CD4-positive, alpha-beta T cell treated with Interleukin-2 at 100 ng/mL for 4 hours (primary cell): ENCODE results near the gene NFS1.
"Not testable (repeated sequence)": the region's sequence is repeated elsewhere in the genome, so short reads cannot be mapped to it uniquely, and the experiment has no call there.

Experiments used
- DNase-seq: peaks from one replicate; pipeline ENCODE4 v3.0.0-alpha.2; 2020; ENCODE audit warnings: low spot score

NFS1 gene

DNA sequence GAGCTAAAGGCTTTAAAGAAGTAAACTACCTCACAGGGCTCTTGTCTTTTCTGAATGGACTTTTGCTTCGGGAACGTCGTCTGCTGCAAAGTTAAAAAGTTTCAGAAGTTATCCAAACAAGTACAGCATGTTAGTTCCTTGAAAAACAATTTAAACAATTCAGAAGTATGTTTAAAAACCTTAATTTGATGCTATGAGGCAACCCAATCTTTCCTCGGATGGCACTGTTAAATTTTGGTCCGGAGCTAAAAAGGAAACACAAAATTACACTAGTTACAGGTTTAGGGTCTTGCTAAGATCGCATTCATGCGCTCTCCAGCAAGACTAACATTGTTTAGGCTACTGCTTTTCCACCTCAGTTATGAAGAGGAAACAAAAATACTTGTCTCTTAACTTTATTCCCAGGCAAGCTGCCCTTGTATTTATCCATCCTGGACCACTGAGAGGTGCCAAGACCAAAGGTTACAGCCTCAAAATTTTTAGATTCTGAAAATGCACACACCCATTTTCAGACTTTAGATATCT lies 30.2 kb upstream of the NFS1 start:
- DNase-seq, result no peak

DNA sequence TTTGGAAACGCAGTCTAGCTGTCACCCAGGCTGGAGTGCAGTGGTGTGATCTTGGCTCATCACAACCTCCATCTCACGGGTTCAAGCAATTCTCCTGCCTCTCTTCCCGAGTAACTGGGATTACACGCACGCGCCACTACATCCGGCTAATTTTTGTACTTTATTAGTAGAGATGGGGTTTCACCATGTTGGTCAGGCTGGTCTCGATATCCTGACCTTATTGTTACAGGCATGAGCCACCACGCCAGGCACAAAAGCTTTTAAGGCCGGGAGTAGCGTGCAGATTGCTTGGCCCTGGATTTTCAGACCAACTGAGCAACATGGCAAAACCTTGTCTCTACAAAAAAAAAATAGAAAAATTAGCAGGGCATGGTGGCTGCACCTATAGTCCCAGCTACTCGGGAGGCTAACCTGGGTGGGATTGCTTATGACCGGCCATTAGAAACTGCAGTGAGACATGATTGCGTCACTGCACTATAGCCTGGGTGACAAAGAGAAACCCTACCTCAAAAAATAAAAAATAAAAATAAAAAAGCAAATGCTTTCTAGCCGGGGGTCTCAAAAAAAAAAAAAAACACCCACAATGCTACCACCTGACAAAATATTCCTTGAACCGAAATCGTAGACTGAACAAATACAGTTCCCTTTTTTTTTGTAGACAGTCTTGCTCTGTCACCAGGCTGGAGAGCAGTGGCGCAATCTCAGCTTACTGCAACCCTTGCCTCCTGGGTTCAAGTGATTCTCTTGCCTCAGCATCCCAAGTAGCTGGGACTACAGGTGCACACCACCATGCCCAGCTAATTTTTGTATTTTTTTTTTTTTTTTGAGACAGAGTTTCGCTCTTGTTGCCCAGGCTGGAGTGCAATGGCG lies 27.9 kb upstream of the NFS1 start:
- DNase-seq, result no peak

DNA sequence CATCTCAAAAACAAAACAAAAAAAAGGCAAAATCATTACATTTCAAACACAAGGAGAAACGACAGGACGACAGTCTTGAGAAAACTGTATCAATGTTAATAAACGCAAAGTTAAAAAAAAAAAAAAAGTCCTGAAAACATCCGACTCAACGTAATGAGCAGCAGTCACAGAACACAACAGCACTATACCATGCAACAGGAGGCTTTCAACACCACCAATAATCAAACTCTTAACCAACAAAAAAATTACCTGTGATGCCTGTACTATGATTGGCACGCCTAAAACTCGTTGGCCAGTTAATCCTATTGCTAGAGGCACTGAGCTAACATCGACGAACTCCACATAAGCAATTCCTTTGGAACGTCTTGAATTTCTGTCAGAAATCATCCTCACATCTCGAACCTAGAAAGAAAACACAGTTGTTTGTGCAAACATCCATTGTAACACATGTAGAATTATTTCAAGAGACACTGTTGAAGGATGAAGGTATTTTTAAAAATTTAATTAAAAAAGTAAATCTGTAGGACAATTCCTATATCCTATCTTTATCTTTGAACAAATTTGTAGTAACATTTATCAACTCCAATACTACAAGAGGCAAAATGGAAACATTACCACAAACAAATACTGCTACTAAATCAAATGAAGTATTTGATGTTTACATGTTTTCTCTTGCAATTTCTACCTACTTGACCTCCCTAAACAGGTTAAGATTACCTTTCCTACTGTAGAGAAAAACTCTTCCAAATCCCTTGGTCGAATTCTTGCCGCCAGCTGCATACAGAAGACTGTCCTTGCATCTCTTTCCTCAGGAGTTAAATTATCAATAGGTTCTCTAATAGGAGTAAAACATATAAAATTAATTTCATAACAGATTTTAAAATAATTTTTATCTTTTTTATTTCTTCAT lies 25.4 kb upstream of the NFS1 start:
- DNase-seq, result no peak

DNA sequence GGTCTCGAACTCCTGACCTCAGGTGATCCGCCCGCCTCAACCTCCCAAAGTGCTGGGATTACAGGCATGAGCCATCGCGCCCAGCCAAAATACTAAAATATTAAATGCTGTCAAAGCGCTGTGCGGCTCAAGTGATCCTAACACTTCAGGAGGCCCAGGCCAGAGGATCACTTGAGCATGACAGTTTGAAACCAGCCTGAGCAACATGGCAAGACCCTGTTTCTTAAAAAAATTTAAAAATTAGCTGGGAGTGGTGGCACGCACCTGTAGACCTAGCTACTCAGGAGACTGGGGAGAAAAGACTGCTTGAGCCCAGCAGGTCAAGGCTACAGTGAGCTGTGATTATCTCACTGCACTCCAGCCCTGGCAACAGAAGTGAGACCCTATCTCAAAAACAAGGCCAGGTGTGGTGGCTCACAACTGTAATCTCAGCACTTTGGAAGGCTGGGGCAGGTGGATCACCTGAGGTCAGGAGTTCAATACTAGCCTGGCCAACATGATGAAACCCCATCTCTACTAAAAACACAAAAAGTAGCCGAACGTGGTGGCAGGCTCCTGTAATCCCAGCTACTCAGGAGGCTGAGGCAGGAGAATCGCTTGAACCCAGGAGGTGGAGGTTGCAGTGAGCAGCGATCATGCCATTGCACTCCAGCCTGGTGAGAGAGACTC lies 24.6 kb upstream of the NFS1 start:
- not testable (repeated sequence) for DNase-seq

DNA sequence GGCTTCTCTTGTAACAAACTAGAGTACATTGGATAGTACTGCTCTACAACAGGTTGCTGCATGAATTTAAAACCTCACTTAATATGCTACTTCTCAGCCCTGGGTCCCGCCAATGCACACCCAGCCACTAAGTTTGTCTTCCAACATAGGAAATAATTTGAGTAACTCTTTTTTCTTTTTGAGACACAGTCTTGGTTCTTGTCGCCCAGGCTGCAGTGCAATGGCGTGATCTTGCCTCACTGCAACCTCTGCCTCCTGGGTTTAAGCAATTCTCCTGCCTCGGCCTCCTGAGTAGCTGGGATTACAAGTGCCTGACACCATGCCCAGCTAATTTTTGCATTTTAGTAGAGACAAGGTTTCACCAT lies 24.1 kb upstream of the NFS1 start:
- DNase-seq, result not testable (repeated sequence)

DNA sequence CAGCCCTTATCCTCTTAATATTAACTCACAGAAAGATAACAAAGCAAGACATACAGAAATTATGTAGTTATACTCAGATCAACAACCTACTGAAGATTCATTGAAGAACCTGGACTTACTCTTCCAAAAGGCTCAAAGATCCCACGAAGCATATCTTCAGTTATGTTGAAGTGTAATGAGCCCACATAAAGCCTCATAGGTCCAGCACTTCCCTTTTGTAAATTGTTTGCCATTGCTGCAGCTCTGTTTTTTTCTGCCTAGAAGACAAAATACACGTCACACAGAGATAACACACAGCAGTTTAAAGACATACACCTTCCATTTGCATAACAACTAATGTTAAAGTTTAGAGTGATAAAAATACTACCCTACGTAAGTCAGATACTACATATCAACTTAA lies 22.5 kb upstream of the NFS1 start:
- DNase-seq, result no peak

DNA sequence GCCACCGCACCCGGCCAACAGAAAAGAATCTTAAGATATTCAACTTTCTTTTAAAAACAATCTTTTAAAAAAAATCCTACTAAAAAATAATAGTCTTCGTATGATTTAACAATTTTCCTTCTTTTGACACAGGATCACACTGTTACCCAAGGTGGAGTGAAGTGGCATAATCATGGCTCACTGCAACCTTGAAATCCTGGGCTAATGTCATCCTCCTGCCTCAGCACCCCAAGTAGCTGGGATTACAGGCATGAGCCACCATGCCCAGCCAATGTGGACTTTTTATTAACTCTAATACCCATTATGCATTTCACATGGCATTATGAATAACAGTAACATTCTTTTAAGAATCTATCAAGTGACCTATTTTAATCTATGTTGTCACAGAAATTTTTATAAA lies 22.1 kb upstream of the NFS1 start:
- DNase-seq, result no peak

DNA sequence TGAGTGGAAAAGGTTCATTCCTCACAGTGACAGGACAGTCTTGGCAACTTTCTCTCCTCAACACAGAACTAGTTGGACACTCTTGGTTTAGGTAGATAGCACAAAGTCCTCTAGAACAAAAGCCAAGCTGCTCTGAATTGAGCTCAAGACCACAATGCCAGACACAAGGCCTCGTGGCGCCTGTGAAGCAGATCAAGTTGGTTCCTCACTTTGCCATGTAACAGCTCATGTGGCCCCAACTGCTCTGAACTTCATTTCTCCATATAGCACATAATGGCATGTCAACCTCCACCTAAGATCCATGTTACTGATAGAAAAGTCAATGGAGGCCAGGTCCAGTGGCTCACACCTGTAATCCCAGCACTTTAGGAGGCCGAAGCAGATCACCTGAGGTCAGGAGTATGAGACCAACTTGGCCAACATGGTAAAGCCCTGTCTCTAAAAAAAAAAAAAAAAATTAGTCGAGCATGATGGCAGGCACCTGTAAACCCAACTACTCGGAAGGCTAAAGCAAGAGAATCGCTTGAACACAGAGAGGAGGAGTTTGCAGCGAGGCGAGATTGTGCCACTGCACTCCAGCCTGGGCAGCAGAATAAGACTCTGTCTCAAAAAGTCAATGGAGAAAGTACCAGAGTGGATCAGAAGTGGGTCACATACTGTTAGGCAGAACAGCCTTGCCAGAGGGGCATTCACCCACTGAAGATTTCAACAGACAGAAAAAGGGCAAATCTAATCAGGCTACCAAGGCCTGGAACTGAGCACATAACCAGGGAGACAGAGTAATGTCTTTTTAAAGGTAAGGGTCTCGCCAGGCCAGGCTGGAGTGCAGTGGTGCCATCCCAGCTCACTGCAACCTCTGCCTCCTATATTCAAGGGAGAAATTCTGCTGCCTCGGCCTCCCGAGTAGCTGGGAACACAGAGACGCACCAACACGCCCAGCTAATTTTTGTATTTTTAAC lies 21.3 kb upstream of the NFS1 start:
- no peak for DNase-seq

DNA sequence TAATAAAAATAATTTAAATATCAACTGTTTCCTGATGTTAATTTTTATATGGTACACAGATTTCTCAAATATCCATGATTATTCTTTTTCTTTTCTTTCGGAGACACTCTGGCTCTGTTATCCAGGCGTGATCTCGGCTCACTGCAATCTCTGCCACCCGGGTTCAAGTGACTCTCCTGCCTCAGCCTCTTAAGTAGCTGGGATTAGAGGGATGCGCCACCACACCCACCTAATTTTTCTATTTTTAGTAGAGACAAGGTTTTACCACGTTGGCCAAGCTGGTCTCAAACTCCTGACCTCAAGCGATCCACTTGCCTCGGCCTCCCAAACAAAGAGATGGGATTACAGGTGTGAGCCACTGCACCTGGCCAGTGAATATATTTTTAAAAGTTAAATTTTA lies 20.6 kb upstream of the NFS1 start:
- DNase-seq, result no peak

DNA sequence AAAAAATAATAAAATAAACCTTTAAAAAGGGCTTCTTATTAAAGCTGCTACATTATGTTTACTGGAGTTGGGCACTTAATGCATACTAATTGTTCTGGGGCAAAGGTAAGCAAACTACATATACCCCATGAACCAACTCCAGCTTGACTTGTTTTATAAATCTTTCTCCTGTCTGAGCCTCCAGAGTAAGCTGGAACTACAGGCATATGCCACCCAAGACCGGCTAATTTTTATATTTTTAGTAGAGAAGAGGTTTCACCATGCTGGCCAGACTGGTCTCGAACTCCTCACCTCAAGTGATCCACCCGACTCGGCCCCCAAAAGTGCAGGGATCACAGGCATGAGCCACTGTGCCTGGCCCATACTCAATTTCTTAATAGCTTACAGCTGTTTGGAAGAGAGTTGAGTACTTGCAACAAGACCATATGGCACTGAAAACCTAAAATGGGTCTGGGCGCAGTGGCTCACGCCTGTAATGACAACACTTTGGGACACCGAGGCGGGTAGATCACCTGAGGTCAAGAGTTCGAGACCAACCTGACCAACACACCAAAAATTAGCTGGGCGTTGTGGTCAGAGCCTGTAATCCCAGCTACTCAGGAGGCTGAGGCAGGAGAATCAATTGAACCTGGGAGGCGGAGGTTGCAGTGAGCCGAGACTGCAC lies 20.0 kb upstream of the NFS1 start:
- no peak for DNase-seq

DNA sequence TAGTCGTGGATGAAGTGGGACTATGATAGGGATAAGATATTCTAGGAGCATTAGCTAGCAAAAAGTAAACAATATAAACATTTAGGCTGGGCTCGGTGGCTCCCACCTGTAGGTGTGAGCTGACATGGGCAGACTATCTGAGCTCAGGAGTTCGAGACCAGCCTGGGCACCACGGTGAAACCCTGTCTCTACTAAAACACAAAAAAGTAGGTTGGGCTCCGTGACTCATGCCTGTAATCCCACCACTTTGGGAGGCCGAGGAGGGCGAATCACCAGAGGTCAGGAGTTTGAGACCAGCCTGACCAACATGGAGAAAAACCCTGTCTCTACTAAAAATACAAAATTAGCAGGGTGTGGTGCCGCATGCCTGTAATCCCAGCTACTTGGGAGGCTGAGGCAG lies 19.2 kb upstream of the NFS1 start:
- not testable (repeated sequence) for DNase-seq

DNA sequence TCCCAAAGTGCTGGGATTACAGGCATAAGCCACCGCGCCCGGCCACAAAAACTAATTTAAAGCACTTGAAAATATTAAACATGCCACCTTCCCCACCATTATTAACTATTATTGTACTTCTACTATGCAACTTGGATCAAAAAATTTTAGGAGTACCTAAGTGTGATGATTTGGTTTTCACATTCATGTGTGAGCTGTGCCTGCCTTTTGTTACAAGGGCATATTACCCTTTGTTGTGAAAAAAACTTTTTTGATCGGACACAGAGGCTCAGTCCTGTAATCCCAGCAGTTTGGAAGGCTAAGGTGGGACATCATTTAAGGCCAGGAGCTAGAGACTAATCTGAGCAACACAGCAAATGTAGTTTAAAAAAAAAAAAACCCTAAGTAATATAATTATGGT lies 17.2 kb upstream of the NFS1 start:
- no peak for DNase-seq

DNA sequence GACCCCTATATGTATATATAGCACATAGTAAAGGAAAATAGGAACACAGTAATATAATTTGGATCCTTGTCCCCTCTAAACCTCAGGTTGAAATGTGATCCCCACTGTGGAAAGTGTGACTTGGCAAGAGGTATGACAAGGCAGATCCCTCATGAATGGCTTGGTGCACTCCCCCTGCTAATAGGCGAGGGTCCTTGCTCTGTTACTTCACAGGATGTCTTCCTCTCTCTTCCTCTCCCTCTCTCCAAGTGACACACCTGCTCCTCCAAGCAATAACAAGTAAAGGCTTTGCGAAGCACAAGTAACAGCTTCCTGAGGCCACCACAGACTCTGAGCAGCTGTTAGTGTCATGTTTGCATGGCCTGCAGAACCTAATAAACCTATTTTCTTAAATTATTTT lies 16.5 kb upstream of the NFS1 start:
- no peak for DNase-seq

DNA sequence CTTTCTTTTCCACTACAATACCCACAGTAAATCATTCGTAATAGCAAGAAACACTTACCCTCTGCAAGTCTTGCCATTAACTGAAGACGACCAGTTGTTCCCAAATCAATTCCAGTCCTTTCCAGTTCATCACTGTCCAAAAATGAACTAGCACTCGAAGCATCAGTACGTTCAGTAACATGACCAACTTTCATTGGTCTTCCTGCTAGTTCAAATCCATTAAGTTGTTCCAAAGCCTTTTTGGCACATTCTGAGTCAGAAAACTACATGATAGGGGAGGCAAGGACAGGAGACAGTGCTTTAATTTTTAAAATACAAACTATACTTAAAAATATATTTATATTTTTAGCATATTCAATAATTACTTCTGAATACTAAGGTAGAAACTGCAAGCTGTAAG lies 15.0 kb upstream of the NFS1 start:
- no peak for DNase-seq

DNA sequence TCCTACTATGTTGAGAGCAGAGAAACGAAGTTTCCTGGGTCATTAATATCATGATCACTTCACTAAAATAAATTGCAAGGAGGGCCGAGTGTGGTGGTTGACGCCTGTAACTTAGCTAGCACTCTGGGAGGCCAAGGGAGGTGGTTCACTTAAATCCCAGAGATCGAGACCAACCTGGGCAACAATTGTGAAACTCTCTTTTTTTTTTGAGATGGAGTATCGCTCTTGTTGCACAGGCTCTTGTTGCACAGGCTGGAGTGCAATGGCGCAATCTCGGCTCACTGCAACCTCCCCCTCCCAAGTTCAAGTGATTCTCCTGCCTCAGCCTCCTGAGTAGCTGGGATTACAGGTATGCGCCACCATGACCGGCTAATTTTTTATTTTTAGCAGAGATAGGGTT lies 14.0 kb upstream of the NFS1 start:
- DNase-seq, result not testable (repeated sequence)

DNA sequence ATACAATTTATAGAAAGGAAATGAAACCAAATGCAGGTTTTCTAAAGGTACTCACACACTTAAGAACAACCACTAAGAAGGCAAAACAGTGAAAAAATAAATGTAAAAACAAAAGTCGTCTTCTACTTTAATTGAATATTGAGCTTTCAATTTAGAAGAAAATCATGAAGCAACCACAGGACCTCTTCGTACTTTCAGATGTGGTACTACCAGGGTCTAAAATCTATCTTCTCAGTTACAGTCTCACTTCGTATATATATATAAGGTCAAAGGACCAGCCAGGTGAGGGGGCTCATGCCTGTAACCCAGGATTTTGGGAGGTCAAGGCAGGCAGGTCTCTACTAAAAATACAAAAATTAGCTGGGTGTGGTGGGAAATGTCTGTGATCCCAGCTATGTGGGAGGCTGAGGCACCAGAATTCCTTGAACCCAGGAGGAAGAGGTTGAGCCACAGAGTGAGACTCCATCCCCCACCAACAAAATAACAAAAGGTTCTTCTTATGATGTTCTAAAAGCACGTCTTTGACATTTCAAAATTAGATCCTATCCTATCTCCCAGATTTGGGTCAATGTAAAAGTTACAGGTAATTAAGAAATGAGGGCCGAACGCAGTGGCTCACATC lies 12.5 kb upstream of the NFS1 start:
- DNase-seq, result no peak

DNA sequence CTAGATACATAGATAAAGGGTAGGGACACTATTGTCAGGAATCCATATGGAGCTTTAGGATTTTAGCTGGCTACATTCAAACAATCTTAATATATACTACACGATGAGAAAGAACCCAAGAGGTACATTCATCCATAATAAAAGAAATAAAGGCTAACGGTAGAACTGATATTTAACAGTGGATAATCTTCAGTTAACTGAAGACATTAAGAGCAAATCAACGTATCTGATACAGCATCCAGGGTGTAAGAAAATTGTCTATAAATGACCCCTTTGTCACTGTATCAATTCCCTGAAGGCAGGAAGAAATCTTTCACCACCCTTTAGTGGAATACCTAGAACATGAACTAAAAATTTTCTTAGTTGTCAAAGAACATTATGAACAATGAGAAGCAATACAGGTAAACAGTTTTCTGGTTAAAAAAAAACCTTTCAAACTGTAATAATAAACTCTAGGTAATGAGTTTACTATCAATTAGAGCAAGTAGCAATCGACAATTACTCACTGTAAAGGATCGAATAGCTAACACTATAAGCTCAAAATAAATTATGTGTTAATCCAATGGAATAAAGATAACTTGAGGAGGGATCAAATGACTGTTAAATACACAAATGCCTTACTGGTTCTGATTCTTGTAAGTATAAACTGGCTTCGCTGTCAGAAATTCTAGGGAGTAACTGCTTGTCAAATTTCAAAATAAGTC lies 11.9 kb upstream of the NFS1 start:
- no peak for DNase-seq

DNA sequence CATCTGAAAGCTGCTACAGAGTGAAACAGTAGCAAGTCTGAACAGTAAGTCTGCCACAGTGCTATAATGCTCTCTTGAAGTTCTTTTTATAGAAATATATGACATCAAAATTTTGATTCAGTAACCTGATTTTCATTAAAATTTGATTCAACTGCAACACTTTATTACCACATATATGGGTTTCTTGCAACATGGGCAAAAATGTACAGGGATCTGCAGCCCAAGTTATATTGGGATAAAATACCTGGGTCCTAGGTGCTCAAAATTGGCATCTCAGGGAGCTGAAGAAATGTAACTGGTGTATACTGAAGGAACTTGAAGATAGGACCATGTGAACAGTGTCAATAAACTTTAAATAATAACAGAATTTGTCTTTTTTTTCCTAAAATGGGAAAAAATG lies 10.9 kb upstream of the NFS1 start:
- DNase-seq, result no peak

DNA sequence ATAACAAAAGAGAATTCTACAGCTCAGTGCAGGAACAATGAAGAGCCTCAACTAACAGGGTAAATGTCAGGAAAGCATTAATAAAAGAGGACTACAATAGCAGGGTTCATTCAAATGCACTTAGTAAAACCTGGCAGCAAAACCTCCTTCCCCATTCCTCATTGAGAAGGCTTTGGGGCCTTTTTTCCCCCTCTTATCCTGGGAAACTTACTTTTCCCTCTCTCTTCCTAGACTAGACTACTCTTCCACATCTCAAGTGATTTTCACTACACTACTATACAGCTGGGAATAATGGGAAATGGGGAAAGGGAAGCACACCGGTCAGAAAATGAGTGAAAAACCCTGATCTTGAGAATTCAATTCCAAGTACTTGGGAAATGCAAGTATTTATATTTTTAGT lies 10.1 kb upstream of the NFS1 start:
- DNase-seq, result no peak

DNA sequence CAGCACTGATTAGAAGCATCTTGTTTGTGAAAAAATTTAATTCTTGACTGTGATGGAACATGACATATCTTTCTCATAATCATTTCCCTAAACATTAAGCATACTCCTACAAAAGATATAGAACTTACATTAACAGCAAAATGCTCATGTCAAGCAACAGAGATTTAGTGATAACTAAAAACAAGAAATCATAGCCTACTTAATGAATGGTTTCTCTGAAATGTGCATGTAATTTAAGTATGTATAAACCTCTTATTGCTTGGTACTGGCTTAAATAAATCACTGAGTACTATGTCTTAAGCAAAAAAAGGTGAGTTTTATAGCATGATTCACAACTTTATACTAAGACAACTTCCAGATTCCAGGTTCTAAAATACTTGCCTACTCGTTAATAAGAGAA lies 9.3 kb upstream of the NFS1 start:
- no peak for DNase-seq
